DOHH2 (cell line): ENCODE results near the gene GSTA2.

Source experiments
- EZH2phosphoT487 ChIP-seq: fragments of 200-600 bp; sonication (generic); IDR thresholded peaks from 2 replicates; pipeline ENCODE4 v1.6.1; 2017; ENCODE audit warnings: borderline replicate concordance, mild to moderate bottlenecking, antibody characterized with exemption, low read length, moderate library complexity, mixed read lengths
- TF ChIP-seq, protein P1 (sequence below): fragments of 200-600 bp; sonication (generic); IDR thresholded peaks from one replicate; pipeline ENCODE4 v1.5.1; 2014; ENCODE audit warnings: antibody characterized with exemption, mild to moderate bottlenecking, low read depth, low read length; ENCODE audit not compliant: poor library complexity, severe bottlenecking

DNA sequence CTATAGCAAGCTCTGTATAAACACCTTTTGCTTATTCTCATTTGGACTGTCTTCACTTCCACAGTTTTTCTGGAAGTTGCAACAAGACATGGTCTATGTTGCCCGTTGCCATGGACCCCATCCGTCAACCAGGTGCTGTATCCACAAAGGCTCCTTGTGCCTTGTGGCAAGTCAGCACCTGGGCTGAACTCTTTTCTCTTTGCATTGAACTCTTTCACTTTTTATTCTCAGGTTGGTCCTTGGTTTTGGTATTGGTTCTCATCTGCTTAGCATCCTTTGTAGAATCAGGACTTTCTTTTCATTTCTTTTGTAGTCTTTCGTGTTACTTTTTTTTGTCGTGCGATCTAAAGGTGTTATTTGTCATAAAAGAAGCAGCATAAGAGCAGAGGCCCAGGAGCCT is 45.4 kb upstream of the GSTA2 start:
- TF ChIP-seq, protein P1, sequence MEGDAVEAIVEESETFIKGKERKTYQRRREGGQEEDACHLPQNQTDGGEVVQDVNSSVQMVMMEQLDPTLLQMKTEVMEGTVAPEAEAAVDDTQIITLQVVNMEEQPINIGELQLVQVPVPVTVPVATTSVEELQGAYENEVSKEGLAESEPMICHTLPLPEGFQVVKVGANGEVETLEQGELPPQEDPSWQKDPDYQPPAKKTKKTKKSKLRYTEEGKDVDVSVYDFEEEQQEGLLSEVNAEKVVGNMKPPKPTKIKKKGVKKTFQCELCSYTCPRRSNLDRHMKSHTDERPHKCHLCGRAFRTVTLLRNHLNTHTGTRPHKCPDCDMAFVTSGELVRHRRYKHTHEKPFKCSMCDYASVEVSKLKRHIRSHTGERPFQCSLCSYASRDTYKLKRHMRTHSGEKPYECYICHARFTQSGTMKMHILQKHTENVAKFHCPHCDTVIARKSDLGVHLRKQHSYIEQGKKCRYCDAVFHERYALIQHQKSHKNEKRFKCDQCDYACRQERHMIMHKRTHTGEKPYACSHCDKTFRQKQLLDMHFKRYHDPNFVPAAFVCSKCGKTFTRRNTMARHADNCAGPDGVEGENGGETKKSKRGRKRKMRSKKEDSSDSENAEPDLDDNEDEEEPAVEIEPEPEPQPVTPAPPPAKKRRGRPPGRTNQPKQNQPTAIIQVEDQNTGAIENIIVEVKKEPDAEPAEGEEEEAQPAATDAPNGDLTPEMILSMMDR = no peak
- no peak for TF ChIP-seq EZH2phosphoT487
